Prostate gland (tissue), 2 donors: ENCODE measurements around the gene NEU1. TPM values are rescaled to one million over a fixed set of nuclear protein-coding genes. Genes with fewer than 3 reads are reported as not detected.

Experiments
- DNase-seq: peaks from one replicate; pipeline ENCODE4 v3.0.0-alpha.2; 2019; ENCODE audit warnings: low spot score
- H3K27ac ChIP-seq, 2 donors: fragments of 200-600 bp; sonication (generic); 2 replicates each; pipeline ENCODE4 v1.5.1; 2017 to 2019
- H3K27me3 ChIP-seq: fragments of 200-600 bp; sonication (generic); replicated peaks from 2 replicates; pipeline ENCODE4 v1.5.1; 2019; ENCODE audit not compliant: insufficient read depth
- H3K36me3 ChIP-seq, 2 donors: fragments of 200-600 bp; sonication (generic); 1 replicate in 1 of 2; 2 replicates in 1 of 2; pipeline versions ENCODE4 v1.5.1 to v1.8.1; 2017 to 2019
- H3K4me1 ChIP-seq: fragments of 200-600 bp; sonication (generic); replicated peaks from 2 replicates; pipeline ENCODE4 v1.5.1; 2019
- H3K4me3 ChIP-seq, 2 donors: fragments of 200-600 bp; sonication (generic); 2 replicates each; pipeline ENCODE4 v1.5.1; 2017 to 2019
- H3K9me3 ChIP-seq: fragments of 200-600 bp; sonication (generic); 2 replicates; pipeline ENCODE4 v1.5.1; 2017
- POLR2A ChIP-seq: fragments of 450-650 bp; IDR thresholded peaks from one replicate; pipeline ENCODE4 v1.6.1; 2016; ENCODE audit warnings: antibody characterized with exemption, mild to moderate bottlenecking
- POLR2AphosphoS5 ChIP-seq: sonication (generic); formaldehyde crosslinking; IDR thresholded peaks from one replicate; pipeline ENCODE4 v1.6.1; 2017; ENCODE audit warnings: antibody characterized with exemption
- WGBS: methylation state at CpG from one replicate; pipeline ENCODE4 v1.1.5; 2018; 5-methylcytosine and 5-hydroxymethylcytosine counted together
- intact Hi-C: fragments of 100-400 bp; cut with DNase I; formaldehyde crosslinking; loops from one replicate; pipeline ENCODE4 v1.14.2; 2022
- total RNA-seq, 2 donors: library from RNA; depleted of rRNA; stranded (reverse); fragments of >200 nt; gene quantifications; one replicate each; pipeline ENCODE4 v1.1.0, GENCODE V29; 2016
- TF ChIP-seq, protein P1 (sequence below), 4 experiments: fragments of 200-600 bp in 2 of 4; fragments of 450-650 bp in 2 of 4; sonication (generic) in 2 of 4; IDR thresholded peaks; 1 replicate in 3 of 4; 2 replicates in 1 of 4; pipeline ENCODE4 v1.5.1; 2016 to 2019; ENCODE audit warnings: antibody characterized with exemption in 4 of 4, mild to moderate bottlenecking in 2 of 4, moderate library complexity in 2 of 4

The NEU1 gene
- total RNA-seq, 2 donors from 2014 or later: 88.4 to 117 TPM

DNA sequence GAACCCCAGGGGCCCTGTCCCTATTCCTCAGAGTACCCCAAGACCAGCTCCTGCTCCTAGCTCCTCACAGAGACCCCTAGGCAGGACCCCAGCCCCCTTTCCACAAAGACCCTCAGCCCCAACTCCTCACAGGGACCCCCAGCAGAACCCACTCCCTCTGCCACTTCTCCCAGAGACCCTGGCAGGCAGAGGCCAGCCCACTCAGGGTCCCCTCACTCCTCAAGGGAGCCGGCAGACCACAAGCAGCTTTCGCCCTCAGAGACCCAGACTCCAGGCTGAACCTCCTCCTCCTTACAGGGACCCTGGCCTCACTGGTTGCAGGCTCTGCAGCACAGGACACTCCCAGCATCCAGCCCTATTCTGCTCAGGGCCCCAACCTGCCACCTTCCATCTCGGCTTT lies 15.6 kb upstream of the NEU1 start:
- DNase-seq: no peak
- peak overlapping the region; percentile 98 for H3K27ac ChIP-seq
- TF ChIP-seq, protein P1, sequence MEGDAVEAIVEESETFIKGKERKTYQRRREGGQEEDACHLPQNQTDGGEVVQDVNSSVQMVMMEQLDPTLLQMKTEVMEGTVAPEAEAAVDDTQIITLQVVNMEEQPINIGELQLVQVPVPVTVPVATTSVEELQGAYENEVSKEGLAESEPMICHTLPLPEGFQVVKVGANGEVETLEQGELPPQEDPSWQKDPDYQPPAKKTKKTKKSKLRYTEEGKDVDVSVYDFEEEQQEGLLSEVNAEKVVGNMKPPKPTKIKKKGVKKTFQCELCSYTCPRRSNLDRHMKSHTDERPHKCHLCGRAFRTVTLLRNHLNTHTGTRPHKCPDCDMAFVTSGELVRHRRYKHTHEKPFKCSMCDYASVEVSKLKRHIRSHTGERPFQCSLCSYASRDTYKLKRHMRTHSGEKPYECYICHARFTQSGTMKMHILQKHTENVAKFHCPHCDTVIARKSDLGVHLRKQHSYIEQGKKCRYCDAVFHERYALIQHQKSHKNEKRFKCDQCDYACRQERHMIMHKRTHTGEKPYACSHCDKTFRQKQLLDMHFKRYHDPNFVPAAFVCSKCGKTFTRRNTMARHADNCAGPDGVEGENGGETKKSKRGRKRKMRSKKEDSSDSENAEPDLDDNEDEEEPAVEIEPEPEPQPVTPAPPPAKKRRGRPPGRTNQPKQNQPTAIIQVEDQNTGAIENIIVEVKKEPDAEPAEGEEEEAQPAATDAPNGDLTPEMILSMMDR (IDR thresholded peaks at IDR 0.05): no peak
- TF ChIP-seq POLR2AphosphoS5 (no peak), POLR2A (no peak)
- peak overlapping the region; percentile 45 to 60 for H3K4me3 ChIP-seq
- intact Hi-C loops: no loop called here
- H3K9me3 ChIP-seq: no peaks in the 10 kb centered on the region
- H3K36me3 ChIP-seq: peaks cover 10 to 11% of the 10 kb centered on the region in 2 donors
- no peaks in the 10 kb centered on the region for H3K27me3 ChIP-seq
- peaks cover 15% of the 10 kb centered on the region for H3K4me1 ChIP-seq
- 76% methylated on average over 3 of the region's 3 CpGs for WGBS

DNA sequence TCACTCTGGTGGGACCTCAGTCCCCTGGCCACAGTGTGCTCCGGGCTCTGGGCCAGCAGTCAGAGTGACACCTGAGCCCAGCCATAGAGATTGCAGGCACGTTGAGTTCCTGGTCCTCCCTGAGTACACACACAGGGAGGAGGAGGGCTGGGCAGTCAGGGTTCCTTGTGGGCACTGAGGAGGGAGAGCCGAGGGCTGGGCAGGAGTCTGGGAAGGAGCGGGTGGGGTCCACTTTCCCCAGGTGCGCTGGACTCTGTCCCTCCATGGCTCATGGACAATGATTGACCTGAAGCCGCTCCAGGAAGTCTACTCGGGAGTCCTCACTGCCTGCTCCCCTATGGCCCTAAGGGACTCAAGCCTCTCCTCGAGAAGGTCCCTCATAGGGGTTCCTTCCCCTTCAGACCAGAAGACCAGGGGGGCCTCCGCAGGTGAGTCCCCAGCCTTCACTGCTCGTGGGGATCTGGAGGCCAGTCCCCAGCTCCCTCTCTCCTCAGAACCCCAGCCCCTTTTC lies 15.1 kb upstream of the NEU1 start:
- H3K36me3 ChIP-seq: peaks cover 5 to 8% of the 10 kb centered on the region in 2 donors
- DNase-seq: peak; percentile 93
- intact Hi-C loops: no loop called here

DNA sequence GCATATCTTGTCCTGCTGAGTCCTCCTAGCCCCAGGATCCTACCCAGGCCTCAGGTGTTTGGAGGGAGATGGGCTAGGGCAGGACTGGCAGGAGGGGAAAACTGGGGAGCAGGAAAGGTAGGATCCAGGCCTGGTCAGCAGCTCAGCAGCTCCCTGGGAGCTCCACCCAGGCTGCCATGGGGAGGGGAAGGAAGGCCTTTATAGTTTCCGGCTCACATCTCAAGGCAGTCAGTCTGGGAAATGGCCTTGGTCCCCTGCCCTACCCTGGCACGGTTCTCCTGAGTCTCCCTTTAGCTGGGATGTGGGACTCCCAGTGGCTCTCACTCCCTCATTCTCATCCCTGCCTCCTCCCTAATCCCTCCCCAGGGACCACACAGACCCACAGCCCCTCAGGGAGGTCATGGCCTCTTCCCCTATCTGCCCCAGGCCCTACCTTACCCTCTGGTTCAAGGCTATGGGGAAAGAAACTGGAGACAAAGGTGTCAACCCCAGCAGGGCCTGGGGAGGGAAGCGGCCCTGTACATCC lies 14.6 kb upstream of the NEU1 start:
- peak overlapping the region; percentile 98 for H3K27ac ChIP-seq
- peak overlapping the region; percentile 45 to 60 for H3K4me3 ChIP-seq
- intact Hi-C loops: no loop called here
- peaks cover 15% of the 10 kb centered on the region for H3K4me1 ChIP-seq
- no peak for DNase-seq
- H3K36me3 ChIP-seq: peaks cover 0 to 4% of the 10 kb centered on the region in 2 donors
- H3K9me3 ChIP-seq: no peaks in the 10 kb centered on the region
- H3K27me3 ChIP-seq: no peaks in the 10 kb centered on the region
- WGBS: 40% methylated on average over 3 of the region's 3 CpGs
- TF ChIP-seq POLR2AphosphoS5 (no peak), POLR2A (no peak)
- TF ChIP-seq, protein P1 (IDR thresholded peaks at IDR 0.05): no peak

More for the DNA sequence above, 15.1 kb upstream of the NEU1 start:
- TF ChIP-seq POLR2A (peak; percentile 91), POLR2AphosphoS5 (peak; percentile 98)
- TF ChIP-seq, protein P1 (IDR thresholded peaks at IDR 0.05): no peak
- H3K27ac ChIP-seq: peak overlapping the region; percentile 98
- H3K27me3 ChIP-seq: no peaks in the 10 kb centered on the region
- H3K9me3 ChIP-seq: no peaks in the 10 kb centered on the region
- H3K4me3 ChIP-seq: peak overlapping the region; percentile 45 to 60
- 38% methylated on average over 10 of the region's 10 CpGs for WGBS
- peaks cover 15% of the 10 kb centered on the region for H3K4me1 ChIP-seq

DNA sequence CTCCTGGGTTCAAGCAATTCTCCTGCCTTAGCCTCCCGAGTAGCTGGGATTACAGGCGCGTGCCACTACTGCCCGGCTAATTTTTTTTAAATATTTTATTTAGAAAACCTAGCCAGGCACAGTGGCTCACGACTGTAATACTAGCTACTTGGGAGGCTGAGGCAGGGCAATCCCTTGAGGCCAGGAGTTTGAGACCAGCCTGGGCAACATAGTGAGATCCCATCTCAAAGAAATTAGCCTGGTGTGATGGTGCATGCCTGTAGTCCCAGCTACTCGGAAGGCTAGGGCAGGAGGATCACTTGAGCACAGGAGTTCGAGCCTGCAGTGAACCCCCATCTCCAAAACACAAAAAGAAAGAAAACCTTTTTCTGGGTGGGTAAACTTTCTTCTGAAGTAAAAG lies 13.7 kb upstream of the NEU1 start:
- intact Hi-C loops: no loop called here
- H3K4me1 ChIP-seq: peaks cover 15% of the 10 kb centered on the region
- H3K27ac ChIP-seq: peak overlapping the region; percentile 98
- TF ChIP-seq POLR2AphosphoS5: no peak
- no peak for TF ChIP-seq POLR2A
- TF ChIP-seq, protein P1 (IDR thresholded peaks at IDR 0.05): no peak
- H3K27me3 ChIP-seq: no peaks in the 10 kb centered on the region
- 91% methylated on average over 7 of the region's 7 CpGs for WGBS
- peak overlapping the region; percentile 45 to 60 for H3K4me3 ChIP-seq
- no peak for DNase-seq
- H3K36me3 ChIP-seq: peaks cover 0 to 2% of the 10 kb centered on the region in 2 donors
- H3K9me3 ChIP-seq: no peaks in the 10 kb centered on the region

DNA sequence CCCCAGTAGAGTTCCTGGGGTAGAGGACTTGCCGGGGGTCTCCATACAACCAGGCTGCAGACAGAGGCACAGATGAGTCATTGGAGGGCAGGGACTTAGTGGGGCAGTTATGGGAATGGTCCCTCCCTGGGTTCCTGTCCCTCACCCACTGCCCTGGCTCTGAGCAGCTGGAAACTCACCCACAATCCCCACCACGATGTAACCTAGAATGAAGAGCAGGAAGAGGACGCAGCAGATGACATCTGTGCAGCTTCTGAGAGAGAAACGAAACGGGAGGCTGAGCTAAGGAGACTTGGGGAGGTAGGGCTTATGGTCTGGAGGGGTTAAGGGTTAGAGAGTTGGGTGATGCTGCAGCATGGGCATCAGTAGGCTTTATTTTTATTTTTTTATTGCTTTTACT lies 13.3 kb upstream of the NEU1 start:
- H3K4me1 ChIP-seq: peaks cover 15% of the 10 kb centered on the region
- TF ChIP-seq POLR2AphosphoS5 (no peak), POLR2A (no peak)
- TF ChIP-seq, protein P1 (IDR thresholded peaks at IDR 0.05): no peak
- WGBS: 59% methylated on average over 5 of the region's 5 CpGs
- peak overlapping the region; percentile 98 for H3K27ac ChIP-seq
- intact Hi-C loops: no loop called here
- no peaks in the 10 kb centered on the region for H3K27me3 ChIP-seq
- no peak for DNase-seq
- H3K4me3 ChIP-seq: peak overlapping the region in 1 of 2 donors; percentile 60
- H3K9me3 ChIP-seq: no peaks in the 10 kb centered on the region
- H3K36me3 ChIP-seq: peaks cover 0 to 2% of the 10 kb centered on the region in 2 donors
